Activated T-helper 1 cell treated with anti-CD3 and anti-CD28 coated beads, Interleukin-2, amount 50 U/mL, for 16 hours (primary cell): Measurements from ENCODE around the gene KRTAP12-4.
"Not testable (repeated sequence)": the region's sequence is repeated elsewhere in the genome, so short reads cannot be mapped to it uniquely, and the experiment has no call there.

Source experiments
- DNase-seq, 2 donors: peaks; one replicate each; pipeline ENCODE4 v3.0.0-alpha.2; 2020; ENCODE audit warnings: low read depth in 1 of 2, low spot score in 1 of 2

The KRTAP12-4 gene

GRCh38 chr21:44637018-44637850, 17.2 kb downstream of the KRTAP12-4 start, which contains the start of gene KRTAP10-10:
KRTAP10-10 (plus strand) TSS chr21:44637356; CDS start chr21:44637418, 62 bp downstream.
- no peak for DNase-seq

- DNase-seq, result no peak
Observed at GRCh38 chr21:44636209-44637017, 18.0 kb downstream of the KRTAP12-4 start.

- DNase-seq, result no peak
Observed at GRCh38 chr21:44632067-44632466, 22.4 kb downstream of the KRTAP12-4 start.

GRCh38 chr21:44630440-44630839, 24.0 kb downstream of the KRTAP12-4 start:
- DNase-seq, result no peak

DNA sequence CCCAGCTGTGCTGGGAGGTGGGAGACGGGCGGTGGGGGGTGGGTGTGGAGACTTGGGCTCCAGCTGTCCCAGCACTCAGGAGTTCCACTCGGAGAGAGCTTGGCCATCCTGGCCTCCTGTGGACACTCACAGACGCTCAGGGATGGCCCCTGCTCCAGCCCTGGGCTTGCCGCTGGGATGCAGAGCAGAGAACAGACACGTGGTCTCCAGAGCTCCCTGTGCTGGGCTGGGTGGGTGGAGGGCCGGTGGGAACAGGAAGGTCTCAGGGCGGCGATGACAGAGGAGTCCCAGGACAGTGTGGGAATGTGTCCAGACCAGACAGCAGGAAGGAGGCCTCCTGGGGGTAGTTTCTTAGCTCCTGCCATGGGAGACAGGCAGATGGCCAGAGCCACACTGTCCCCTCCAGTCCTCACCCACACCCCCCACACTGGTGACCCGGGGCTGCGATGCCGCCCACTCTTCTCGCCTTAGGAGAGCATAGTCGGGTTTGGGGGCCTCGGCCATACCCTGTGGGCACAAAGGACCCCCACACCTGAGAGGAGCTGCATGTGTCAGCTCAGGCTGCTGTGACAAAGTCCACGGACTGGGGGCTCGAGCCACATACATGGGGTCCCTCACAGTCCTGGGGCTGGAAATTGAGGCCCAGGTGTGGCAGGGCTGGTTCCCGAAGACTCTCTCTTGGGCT, 25.6 kb downstream of the KRTAP12-4 start:
- no peak for DNase-seq

DNA sequence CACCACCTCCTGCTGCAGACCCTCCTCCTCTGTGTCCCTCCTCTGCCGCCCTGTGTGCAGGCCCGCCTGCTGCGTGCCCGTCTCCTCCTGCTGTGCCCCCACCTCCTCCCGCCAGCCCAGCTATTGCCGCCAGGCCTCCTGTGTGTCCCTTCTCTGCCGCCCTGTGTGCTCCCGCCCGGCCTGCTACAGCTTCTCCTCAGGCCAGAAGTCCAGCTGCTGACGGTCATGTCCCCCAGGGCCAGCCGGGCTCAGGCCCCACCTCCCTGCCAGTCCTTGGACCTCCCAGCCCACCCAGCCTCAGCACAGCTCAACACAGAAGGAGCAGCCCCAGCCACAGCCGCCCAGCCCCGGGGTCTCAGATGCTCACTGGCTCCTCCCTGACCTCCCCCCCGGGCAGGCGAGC, 26.6 kb downstream of the KRTAP12-4 start:
- DNase-seq, result not testable (repeated sequence)

GRCh38 chr21:44627181-44627822, 27.2 kb downstream of the KRTAP12-4 start:
- not testable (repeated sequence) for DNase-seq

DNA sequence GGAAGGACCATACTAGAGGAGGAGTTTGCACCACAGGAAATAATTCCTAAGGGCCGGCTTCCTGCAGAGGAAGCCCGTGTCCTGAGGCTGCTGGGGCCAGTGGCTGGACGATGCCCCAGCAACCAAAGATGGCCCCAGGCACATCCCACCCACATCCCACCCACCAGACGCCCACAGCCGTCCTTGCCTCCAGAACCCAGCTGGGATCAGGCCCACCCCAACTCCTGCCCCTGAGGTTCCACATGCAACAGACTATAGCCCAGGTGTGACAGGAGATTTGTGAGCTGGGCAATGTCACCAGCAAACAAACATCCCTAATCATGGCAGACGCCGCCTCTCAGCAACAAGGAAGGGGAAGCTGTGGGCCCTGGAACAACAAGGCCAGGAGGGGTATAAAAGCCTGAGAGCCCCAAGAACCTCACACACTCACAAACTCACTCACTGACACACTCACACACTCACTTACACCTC, 27.8 kb downstream of the KRTAP12-4 start, which contains the start of gene KRTAP10-9:
Gene KRTAP10-9, plus strand, starts transcription at position 421 of the 471 bp plus-strand sequence. CDS start 79 bp downstream, outside the sequence.
- DNase-seq, result no peak

GRCh38 chr21:44626262-44626661, 28.2 kb downstream of the KRTAP12-4 start:
- DNase-seq, result no peak

DNA sequence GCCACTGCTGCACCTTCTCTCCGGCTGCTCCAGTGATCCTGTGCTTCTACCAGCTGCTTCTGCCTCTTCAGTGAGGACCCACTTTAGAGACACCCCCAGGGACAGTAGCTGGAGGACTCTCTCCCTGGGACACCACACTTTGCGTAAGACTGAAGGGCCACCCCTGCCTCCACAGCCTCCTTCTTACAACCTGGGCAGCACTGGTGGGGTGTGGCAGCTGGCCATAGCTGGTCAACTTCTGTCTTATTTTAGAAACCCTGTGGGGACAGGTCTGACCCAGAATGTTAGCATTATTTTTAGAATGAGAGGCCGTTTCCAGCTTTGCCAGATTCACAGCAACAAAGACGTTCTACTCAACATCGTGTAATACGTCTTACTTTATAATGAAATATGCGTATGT, 28.7 kb downstream of the KRTAP12-4 start:
- DNase-seq, result no peak

- DNase-seq, result no peak
Observed at GRCh38 chr21:44623575-44623974, 30.9 kb downstream of the KRTAP12-4 start.

- no peak for DNase-seq
Observed at GRCh38 chr21:44619886-44620285, 34.6 kb downstream of the KRTAP12-4 start.

GRCh38 chr21:44618909-44619308, 35.5 kb downstream of the KRTAP12-4 start:
- DNase-seq, result peak; percentile 36 to 43

- DNase-seq, result no peak
Observed at GRCh38 chr21:44618504-44618903, 36.0 kb downstream of the KRTAP12-4 start.

DNA sequence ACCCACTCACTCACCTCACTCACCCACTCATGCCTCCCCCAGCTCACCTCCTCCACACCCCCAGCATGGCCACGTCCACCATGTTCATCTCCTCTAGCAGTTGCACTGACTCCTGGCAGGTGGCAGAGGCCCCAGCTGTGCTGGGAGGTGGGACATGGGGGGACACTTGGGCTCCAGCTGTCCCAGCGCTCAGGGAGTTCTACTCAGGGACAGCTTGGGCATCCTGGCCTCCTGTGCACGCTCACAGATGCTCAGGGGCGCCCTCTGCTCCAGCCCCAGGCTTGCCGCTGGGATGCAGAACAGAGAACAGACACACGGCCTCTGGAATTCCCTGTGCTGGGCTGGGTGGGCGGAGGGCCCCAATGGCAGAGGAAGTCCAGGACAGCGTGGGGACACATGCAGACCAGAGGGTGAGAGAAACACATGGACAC, 37.4 kb downstream of the KRTAP12-4 start:
- no peak for DNase-seq

- no peak for DNase-seq
Observed at GRCh38 chr21:44616591-44616926, 37.9 kb downstream of the KRTAP12-4 start.

GRCh38 chr21:44615911-44616590, 38.4 kb downstream of the KRTAP12-4 start:
- no peak for DNase-seq

DNA sequence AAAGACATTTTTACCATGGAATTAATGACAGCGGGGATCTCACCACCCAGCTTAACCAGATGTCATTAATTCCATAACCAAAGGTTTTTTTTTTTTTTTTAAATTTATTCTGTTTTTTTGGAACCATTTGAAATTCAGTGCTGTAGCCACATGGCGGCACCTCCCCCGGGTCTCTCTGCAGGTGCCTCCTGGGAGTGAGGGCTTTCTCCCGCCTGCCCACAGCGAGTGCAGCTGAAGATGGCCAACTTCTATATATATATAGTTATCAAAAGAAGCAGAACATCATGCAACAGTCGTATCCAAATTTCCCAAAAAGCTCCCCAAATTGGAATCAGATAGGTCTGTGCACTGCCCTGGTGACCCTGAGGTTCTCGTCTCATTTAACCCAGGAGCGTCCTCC, 39.0 kb downstream of the KRTAP12-4 start:
- no peak for DNase-seq

DNA sequence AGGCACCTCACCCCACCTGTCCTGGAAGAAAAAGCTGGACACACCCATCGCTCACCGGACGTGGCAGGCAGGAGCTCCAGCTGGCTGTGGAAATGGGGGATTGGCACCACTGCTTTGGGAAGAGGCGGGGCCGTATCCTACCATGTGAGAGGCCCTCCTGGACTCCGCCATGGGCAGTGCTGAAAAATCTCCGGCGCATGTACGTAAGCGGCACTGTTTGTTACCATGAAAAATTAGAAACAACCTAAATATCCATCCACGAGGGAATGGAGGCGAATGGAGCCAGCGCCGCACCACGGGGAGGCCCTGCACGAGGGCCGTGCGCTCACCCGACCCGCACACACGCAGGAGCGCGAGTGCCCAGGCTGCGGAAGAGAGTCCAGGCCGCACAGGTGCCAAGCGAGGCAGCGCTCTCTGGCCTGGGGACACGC, 39.5 kb downstream of the KRTAP12-4 start:
- DNase-seq, result no peak

- DNase-seq, result no peak
Observed at GRCh38 chr21:44614161-44614631, 40.3 kb downstream of the KRTAP12-4 start.
